DMS79 (cell line): ENCODE results near the gene ARID2.

Source experiments
- DNase-seq: peaks from one replicate; lab custom pipeline; 2025; lab: John Stamatoyannopoulos, UW

ARID2 gene

DNA sequence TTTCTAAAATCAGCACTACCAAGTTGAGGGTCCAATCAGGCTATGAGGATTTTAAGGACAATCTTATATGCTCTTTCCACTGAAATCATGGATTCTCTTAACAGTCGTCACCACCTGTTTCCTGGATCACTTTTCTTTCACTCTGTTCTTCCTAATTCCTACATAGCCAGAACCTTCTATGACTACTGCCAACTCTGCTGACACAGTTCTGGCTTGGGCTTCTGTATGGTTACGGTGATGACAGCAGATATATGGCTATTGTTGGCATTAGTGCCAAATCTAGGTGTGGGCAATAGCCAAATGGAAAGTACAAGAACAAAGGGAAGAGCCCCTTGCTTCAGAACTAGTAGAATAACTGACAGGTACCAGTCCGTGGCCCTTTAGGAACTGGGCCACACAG lies 124.0 kb downstream of the ARID2 start:
- no peak for DNase-seq

DNA sequence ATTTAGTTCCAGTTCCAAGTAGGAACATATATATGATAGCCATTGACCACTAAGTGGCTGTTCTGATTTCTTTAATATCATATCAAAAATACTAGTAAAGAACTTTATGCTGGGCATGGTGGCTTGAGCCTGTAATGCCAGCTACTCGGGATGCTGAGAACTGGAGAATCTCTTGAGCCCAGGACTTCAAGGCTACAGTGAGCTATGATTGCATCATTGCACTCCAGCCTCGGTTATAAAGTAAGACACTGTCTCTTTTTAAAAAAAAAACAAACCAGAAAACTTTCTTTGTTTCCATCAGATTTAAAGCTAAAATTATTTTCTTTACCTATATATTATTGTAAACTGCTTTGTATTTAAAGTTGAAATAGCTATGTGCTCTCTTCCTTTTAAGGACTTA lies 133.8 kb downstream of the ARID2 start:
- DNase-seq = no peak

DNA sequence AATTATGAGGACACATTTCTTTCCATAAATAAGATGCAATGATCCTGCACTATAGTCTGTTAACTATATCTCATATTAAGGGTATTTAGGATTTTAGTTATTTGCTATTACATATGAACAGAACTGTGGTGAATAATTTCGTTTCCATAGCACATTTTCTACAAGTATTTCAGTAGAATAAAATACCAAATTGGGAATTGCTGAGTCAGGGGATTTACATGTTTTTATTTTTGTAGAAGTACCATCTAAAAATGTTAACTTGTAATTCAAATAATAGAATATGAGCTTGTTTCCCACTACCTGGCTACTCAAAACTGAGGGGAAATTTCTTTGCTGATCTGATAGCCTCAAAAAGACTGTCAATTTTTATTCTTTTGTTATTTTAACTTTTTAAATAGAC lies 136.8 kb downstream of the ARID2 start:
- DNase-seq = no peak

DNA sequence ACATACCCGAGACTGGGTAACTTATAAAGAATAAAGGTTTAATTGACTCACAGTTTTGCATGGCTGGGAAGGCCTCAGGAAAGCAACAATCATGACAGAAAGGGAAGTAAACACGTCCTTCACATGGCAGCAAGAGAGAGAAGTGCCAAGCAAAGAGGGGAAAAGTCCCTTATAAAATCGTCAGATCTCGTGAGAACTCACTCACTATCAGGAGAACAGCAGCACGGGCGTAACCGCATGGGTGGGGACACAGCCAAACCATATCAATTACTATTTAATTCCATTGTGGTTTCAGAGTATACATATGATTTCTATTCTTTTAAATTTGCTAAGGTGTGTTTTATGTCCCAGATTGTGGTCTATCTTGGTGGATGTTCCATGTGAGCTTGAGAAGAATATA lies 142.9 kb downstream of the ARID2 start:
- no peak for DNase-seq

DNA sequence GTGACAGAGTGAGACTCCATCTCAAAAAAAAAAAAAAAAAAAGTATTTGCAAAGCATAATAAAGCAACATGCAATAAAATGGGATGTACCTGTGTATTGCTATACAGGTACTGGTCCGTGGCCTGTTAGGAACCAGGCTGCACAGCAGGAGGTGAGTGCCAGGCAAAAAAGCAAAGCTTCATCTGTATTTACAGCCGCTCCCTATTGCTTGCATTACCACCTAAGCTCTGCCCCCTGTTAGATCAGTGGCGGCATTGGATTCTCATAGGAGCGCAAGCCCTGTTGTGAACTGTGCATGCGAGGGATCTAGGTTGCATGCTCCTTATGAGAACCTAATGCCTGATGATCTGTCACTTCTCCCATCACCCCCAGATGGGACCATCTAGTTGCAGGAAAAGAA lies 147.6 kb downstream of the ARID2 start:
- DNase-seq = no peak

DNA sequence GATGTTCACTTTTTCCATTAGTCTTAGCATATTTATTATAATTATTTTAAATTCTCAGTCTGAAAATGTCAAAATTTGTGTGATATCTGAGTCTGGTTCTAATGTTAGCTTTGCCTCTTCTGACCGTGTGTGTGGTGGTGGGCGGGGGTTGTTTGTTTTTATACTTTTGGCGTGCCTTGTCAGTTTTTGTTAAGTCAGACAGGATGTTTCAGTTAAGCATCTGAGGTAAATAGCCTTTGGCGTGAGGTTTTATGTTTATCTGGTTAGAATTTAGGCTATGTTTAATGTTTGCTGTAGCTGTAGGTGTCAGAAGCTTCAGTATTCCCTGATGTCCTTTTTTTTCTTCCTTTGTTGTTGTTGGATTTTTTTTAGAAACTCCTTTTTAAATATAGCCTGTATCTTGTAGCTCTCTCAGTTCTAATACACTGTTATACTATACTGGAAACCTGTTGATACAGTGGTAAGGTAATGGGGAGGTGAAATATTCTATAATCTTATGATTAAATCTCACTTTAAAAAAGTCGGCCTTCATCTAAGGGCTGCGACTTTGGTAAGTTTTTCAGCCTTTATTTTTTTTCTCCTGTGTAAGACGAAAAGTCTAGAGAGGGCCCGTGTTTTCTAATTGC lies 149.2 kb downstream of the ARID2 start:
- DNase-seq = no peak

DNA sequence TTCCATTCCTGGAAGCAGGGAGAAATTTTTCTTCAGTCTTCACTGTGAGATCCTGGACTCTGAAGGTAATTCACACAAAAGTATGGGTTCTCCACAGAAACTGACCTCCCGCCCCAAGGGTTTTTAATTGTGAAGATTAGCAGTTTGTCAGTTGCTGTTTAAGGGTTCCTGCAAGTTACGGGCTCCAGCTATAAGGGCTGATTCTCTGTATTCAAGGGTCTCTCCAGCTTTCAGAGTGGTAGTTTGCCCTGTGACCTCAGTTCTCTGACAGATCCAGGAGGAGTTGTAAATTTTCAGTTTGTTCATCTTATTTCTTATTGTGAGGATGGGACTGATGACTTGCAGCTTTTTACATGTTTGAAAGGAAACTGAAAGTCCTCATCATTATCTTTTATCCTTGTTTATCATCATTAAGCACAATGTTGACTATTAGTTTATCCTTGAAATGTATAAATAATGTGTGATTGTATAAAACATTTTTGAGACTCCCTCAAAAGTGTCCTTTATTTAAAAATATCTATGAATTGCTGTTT lies 149.9 kb downstream of the ARID2 start:
- no peak for DNase-seq

DNA sequence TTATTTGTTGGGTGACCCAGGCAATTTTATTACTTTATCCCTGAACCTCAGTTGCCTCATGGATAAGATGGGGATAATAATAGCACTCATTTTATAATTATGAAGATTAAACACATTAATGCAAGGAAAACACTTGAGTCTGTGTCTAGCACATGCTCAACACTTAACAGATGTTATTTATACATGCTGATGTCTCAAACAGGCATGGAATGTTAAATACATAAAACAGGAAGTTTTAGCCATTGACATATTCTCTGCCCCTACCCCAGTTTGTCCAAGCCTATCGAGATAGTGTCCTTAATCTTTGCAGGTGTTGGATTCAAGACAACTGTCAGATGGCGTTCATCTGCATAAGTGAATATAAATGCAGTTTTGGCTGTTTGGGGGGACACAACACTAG lies 151.0 kb downstream of the ARID2 start:
- DNase-seq = no peak

DNA sequence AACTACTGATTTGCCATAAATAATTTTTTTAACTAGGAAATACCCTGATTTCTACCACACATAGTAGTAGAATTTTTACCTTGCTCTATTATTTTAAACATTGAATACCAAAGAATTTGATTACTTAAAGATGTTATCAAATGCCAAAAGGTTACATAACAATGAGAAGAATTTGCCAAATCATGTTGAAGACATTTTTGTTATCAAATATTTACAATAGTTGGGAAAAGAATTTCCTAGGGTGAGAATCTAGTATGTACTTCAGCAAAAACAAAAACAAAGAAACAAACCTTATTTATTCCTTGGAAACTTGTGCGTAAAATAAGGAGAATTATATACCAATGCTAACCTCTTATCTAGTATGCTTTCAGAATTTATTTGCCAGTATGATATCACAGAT lies 153.7 kb downstream of the ARID2 start:
- DNase-seq = no peak

DNA sequence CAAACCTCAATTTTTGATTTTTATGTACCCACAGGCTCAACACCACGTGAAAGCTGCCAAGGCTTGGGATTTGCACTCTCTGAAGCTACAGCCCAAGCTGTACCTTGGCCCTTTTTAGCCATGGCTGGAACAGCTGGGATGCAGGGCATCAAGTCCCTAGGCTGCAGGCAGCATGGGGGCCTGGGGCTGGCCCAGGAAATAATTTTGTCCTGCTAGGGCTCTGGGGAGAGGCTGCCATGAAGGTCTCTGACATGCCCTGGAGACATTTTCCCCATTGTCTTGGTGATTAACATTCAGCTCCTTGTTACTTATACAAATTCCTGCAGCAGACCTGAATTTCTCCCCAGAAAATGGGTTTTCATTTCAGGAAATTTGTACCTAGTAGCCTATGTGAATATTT lies 157.2 kb downstream of the ARID2 start:
- no peak for DNase-seq

DNA sequence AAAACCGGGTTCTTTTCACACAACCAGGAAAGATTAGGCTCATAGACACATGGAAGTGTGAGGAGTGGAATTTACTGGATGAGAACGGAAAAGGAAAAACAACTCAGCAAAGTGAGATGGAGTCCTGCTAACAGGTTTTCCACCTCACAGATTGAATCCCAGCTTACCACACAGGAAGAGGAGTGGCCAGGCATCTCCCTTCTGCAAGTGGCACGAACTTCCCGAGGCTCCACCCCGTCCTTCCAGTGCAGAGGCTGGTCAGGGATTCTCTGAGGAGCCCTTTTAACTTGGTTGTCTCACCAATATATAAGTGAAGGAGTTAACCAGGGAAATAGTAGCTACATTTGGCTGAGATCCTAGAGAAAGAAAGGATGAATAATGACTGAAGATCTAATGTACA lies 158.0 kb downstream of the ARID2 start:
- DNase-seq = no peak

DNA sequence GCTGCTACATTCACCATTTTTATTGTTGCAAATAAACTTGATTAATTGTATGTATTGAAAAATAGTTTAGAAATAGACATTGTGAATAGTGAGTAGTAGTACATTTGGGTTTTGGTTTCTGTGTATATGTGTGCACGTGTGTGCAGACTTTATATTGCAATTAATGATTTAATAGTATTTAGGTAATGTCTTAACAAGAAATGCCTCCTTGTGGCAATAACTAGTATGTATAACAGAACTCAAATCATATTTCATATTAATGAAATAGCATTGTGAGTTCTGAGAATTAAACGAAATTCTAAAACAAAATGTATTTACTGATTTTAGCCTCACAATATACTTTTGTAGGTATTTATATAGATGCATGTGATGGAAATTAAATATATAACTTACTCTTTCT lies 160.8 kb downstream of the ARID2 start:
- no peak for DNase-seq

DNA sequence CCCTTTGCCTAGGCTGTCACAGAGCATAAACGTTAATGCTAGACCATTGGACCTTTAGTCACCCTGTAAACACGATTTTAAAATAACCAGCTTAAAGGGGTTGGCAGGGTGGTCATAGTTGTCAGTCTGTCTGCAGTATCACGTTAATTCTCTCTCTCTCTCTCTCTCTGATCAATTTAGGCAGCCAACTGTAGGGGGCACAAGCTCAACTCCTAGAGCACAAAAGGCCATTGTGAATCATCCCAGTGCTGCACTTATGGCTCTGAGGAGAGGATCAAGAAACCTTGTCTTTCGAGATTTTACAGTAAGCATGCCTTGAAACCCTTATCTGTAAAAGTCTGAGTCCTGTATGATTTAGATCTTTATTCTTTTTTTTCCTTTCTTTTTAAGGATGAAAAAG lies 163.7 kb downstream of the ARID2 start:
- no peak for DNase-seq

DNA sequence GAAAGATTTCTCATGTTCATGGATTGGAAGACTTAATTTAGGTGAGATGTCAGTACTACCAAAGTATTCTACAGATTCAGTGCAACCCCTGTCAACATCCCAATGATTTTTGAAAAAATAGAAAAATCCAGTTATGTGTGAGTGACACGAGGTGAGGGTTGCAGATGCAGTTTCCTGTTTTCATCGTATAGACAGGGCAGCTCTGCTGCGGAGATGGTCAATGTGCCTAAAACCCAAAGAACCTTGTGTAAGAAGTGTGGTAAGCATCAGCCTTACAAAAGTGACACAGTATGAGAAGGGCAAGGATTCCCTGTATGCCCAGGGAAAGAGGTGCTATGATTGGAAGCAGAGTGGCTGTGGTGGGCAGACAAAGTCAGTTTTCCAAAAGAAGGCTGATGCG lies 166.5 kb downstream of the ARID2 start:
- DNase-seq = no peak

DNA sequence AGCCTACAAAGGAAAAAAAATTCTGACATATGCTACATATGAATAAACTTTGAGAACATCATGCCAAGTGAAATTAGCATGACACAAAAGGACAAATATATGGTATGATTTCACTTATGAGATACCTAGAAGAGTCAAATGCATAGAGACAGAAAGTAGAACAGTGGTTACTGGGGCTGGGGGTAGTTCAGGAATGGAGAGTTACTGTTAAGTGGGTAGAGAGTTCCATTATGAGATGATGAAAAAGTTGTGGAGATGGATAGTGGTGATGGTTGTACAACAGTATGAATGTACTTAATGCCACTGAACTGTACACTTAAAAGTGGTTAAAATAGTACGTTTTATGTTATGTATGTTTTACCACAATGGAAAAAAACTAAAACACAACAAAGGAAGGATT lies 168.6 kb downstream of the ARID2 start:
- no peak for DNase-seq

DNA sequence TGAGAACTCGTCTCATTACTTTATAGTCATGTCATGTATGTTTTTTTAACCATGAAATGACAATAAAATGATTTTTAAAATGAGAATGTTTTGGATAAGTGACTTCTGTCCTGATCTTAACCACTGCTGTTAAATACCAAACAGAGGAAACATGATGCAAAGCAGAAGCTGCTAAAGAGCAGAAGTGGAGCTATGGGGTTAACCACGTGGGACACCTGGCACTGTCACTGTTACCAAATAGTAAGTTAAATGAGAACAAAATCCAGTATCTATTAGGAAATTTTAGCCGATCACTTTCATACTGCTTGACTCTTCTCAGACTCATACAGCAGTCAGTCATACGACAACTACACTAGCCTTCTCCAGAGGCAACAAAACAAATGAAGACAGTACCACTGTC lies 178.4 kb downstream of the ARID2 start:
- DNase-seq = no peak

DNA sequence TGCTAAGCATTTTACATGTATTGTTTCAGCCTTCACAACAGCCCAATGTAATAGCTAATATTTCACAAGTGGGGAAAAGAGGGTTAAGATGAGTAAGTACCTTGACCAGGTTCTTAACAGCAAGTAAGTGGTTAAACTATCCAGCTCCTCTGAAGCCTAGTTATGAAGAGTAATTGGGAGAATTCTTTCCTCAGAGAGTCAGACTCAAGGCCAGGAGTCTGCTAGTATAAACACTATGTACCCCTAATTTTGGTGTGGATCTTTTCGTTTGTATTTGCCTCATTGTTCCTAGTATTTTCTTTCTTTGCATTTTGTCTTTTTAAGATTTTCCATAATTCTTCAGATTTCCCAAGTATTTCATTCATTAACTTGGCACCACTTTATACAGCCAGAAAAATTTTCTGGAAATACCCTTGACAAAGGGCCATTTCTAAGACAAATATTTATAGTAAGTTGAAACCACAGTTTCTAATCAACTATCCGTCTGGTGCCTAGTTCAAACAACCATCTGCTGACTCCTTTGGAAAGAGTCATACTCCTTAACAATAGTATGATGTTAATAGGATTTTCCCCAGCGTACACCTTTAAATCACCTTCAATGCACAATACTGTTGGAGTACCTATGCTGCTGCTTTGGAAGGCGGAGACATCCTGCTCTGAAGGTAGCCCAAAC lies 179.7 kb downstream of the ARID2 start:
- DNase-seq = no peak

DNA sequence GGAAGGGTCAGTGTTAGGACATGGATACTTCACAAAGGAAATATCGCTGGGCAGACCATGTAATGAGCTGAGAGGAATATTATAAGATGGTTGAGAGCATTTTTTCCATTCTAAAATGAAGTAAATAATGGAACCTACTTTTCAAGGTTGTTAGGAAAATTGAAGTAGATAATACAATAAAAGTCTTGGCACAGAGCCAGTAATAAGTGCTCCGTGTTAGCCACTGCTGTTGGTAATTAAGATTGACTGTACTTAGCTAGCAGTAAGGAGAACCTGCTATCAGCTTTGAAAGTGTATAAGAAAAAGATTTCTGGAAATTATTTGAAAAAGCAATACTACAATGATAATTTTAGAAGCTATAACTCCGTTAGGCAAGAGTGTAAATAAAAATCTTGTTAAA lies 183.3 kb downstream of the ARID2 start:
- DNase-seq = peak; percentile 67

DNA sequence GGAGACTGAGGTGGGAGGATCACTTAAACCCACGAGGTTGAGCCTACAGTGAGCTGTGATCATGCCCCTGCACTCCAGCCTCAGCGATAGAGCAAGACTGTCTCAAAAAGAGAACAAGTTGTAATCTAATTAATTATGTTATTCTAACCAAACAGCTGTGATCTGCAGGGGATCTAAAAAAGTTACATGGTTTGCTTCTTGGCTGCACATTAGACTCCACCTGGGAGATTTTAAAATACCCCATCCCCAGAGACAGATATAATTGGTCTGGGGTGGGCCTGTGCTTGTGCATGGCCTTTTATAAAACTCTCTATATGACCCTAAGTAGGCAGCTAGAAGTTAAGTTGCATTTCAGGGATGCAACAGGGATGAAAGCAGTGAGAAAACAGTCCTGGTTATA lies 184.1 kb downstream of the ARID2 start:
- no peak for DNase-seq

DNA sequence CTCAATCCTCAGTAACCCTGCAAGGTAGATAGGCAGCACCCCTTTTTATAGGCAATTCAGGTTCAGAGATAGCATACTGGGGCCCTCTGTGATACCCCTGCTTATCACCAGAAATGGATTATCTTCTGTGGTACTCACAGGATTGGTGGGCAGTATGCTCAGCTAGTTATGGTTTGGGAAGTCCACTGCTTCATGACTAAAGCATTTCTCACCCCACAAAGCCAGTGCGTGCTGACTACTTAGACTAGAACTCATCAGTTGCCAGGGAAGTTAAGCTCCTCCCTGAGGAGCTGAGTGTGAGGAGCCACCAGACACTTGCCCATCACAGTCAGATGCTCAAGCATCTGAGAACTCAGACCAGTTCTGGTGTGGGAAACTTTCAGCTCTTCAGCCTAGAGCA lies 184.6 kb downstream of the ARID2 start:
- no peak for DNase-seq

DNA sequence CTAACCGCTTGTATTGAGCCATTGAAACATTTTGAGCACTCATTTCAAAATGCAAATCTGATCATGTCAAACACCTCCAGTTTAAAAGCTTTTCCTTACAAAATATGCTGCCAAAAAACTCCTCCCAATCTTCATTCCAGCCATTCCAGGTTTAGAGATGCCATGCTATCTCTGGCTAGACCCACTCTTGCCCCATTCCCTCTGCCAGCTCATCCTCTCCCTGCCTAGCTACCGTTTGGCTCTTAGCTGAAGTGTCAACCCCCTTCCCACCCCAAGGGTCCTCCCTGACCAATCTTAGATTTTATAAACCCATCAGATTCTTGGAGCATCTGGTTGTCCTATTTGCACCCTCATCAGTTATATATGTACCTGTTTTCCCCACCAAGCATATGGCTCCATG lies 185.9 kb downstream of the ARID2 start:
- DNase-seq = no peak

DNA sequence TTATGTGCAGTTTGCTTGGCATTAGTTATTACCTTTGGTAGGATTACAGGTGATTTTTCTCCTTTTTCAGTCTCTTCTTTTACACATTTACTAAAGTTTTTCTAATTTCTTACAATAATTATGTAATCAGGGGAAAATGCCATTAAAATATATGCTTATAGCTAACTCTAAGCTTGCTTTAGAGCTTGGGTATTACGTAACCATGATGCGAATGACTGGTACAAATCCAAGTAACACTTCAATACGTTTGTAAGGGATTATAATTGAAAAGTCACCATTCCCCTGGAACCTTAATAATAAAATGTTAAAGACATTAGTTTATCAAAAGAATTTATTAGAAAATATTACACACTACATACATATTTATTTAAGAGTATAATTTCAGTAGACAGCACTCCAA lies 189.3 kb downstream of the ARID2 start:
- DNase-seq = no peak

DNA sequence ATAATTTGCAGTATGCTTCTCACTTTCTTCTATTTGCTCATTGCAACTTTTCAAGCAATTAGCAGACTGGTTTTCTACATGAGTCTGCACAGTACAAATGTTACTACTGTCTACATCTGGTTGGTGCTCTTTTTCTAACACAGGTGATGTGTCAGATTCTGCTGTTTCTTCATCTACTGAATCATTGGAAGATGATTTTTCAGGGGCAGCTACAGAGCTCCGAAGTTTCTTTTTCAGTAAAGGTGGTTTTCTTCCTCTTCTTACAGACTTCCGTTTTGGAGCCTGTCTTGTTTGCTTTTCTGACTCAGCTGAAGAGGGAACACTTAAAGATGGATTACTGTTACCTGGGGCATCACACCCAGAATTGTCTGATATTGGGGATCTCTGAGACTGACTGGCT lies 198.8 kb downstream of the ARID2 start:
- DNase-seq = no peak

DNA sequence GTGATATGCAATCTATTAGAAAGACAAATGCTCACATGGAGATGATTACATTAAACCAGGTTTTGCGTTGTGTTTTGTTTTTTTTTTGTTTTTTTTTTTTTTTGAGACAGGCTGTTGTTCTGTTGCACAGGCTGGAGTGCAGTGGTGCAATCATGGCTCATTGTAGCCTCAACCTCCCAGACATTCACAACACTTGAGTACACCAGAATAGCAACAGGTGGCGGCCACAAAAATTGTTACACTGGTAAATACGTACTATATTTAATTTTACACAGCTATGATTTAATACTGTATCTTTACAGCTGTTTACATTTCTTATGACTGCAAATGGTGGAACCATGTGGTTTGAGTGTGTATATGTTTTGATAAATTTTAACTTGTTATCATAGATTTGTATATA lies 200.9 kb downstream of the ARID2 start:
- no peak for DNase-seq
